CD14-positive monocyte (primary cell): ENCODE results near the gene RAB43. TPM values are rescaled to one million over a fixed set of nuclear protein-coding genes. Genes with fewer than 3 reads are reported as not detected.
A peak's percentile ranks its signal among the peaks of the same experiment; 100 is the strongest.

ENCODE experiments used
- DNase-seq, 3 donors: peaks; one replicate each; pipeline ENCODE4 v3.0.0-alpha.2; 2011 to 2022
- H2AFZ ChIP-seq: 2 replicates; pipeline ENCODE4 v1.6.0; 2012; ENCODE audit warnings: mild to moderate bottlenecking, low read depth, low read length, inconsistent platforms; ENCODE audit not compliant: insufficient read depth, poor library complexity, severe bottlenecking
- H3K27ac ChIP-seq, 2 donors: 1 replicate in 1 of 2; 2 replicates in 1 of 2; pipeline ENCODE4 v1.5.1; 2012 to 2013; ENCODE audit warnings: low read length in 2 of 2, control low read depth in 1 of 2, inconsistent platforms in 1 of 2, low read depth in 1 of 2, mild to moderate bottlenecking in 1 of 2
- H3K27me3 ChIP-seq, 2 donors: one replicate each; pipeline versions ENCODE4 v1.6.0 to v1.6.1; 2011 to 2013; ENCODE audit warnings: low read length in 2 of 2; ENCODE audit not compliant: control insufficient read depth in 2 of 2, insufficient read depth in 2 of 2
- H3K36me3 ChIP-seq, 2 donors: replicated peaks in 1 of 2; 1 replicate in 1 of 2; 2 replicates in 1 of 2; pipeline versions ENCODE4 v1.5.1 to v1.6.1; 2012 to 2013; ENCODE audit warnings: low read length in 2 of 2, control low read depth in 1 of 2, inconsistent platforms in 1 of 2, mild to moderate bottlenecking in 1 of 2; ENCODE audit not compliant: insufficient read depth in 2 of 2, control insufficient read depth in 1 of 2
- H3K4me1 ChIP-seq, 2 donors: 1 replicate in 1 of 2; 2 replicates in 1 of 2; pipeline versions ENCODE4 v1.5.1 to v1.6.1; 2012 to 2013; ENCODE audit warnings: low read length in 2 of 2, control low read depth in 1 of 2, inconsistent platforms in 1 of 2, mild to moderate bottlenecking in 1 of 2, moderate library complexity in 1 of 2; ENCODE audit not compliant: insufficient read depth in 2 of 2, control insufficient read depth in 1 of 2
- H3K4me2 ChIP-seq: replicated peaks from 2 replicates; pipeline ENCODE3; 2012; ENCODE audit warnings: low read length, moderate library complexity, mild to moderate bottlenecking; ENCODE audit not compliant: poor library complexity, severe bottlenecking; ENCODE audit errors: extremely low read depth
- H3K4me3 ChIP-seq, 3 experiments: fragments of 200-600 bp in 1 of 3; sonication (generic) in 1 of 3; replicated peaks in 1 of 3; 1 replicate in 2 of 3; 2 replicates in 1 of 3; pipeline ENCODE4 v1.5.1; 2011 to 2013; ENCODE audit warnings: low read length in 3 of 3, mild to moderate bottlenecking in 3 of 3, control low read depth in 2 of 3, low read depth in 2 of 3, inconsistent platforms in 1 of 3, moderate library complexity in 1 of 3
- H3K79me2 ChIP-seq: 2 replicates; pipeline ENCODE4 v1.6.0; 2012; ENCODE audit warnings: mild to moderate bottlenecking, control low read depth, inconsistent platforms, low read length, moderate library complexity; ENCODE audit not compliant: insufficient read depth
- H3K9ac ChIP-seq: 2 replicates; pipeline ENCODE4 v1.6.0; 2017; ENCODE audit warnings: low read length, mild to moderate bottlenecking; ENCODE audit not compliant: insufficient read depth, poor library complexity, severe bottlenecking
- H3K9me3 ChIP-seq, 2 donors: replicated peaks in 1 of 2; 1 replicate in 1 of 2; 2 replicates in 1 of 2; pipeline versions ENCODE4 v1.5.1 to v1.6.1; 2012 to 2013; ENCODE audit warnings: low read length in 2 of 2, control low read depth in 1 of 2; ENCODE audit not compliant: control insufficient read depth in 1 of 2, insufficient read depth in 1 of 2
- H4K20me1 ChIP-seq: 2 replicates; pipeline ENCODE4 v1.6.0; 2012; ENCODE audit warnings: mild to moderate bottlenecking, low read length, control low read depth, moderate library complexity; ENCODE audit not compliant: insufficient read depth
- H3K27ac Mint-ChIP-seq, 7 donors: one replicate each; pipeline ENCODE4 v1.8.0; 2020; ENCODE audit warnings: mild to moderate bottlenecking in 7 of 7, mixed read lengths in 7 of 7, moderate library complexity in 6 of 7, inconsistent platforms in 2 of 7
- H3K27me3 Mint-ChIP-seq, 3 donors: one replicate each; pipeline ENCODE4 v1.8.0; 2021 to 2022; ENCODE audit warnings: low read depth in 3 of 3, mild to moderate bottlenecking in 3 of 3, mixed read lengths in 3 of 3, moderate library complexity in 3 of 3, inconsistent platforms in 1 of 3
- H3K36me3 Mint-ChIP-seq, 2 donors: one replicate each; pipeline ENCODE4 v1.8.0; 2020; ENCODE audit warnings: mixed read lengths in 2 of 2, inconsistent platforms in 1 of 2, mild to moderate bottlenecking in 1 of 2
- H3K4me1 Mint-ChIP-seq: one replicate; pipeline ENCODE4 v1.8.0; 2020; ENCODE audit warnings: mild to moderate bottlenecking, mixed read lengths
- H3K4me3 Mint-ChIP-seq, 2 donors: one replicate each; pipeline ENCODE4 v1.8.0; 2020; ENCODE audit warnings: mild to moderate bottlenecking in 2 of 2, mixed read lengths in 2 of 2, moderate library complexity in 1 of 2
- H3K9me3 Mint-ChIP-seq, 7 donors: one replicate each; pipeline ENCODE4 v1.8.0; 2020 to 2022; ENCODE audit warnings: mixed read lengths in 7 of 7, mild to moderate bottlenecking in 6 of 7, moderate library complexity in 6 of 7, inconsistent platforms in 2 of 7
- CTCF ChIP-seq: fragments of 200-600 bp; IDR thresholded peaks from one replicate; pipeline ENCODE4 v1.8.0; 2022; ENCODE audit warnings: antibody characterized with exemption, mild to moderate bottlenecking
- WGBS: methylation state at CpG from one replicate; pipeline ENCODE4 v1.1.5; 2013; ENCODE audit warnings: missing lambda C conversion rate; ENCODE audit not compliant: insufficient coverage; 5-methylcytosine and 5-hydroxymethylcytosine counted together
- intact Hi-C, 2 donors: fragments of 100-400 bp; cut with micrococcal nuclease; formaldehyde crosslinking; loops; one replicate each; pipeline versions ENCODE4 v1.15.0 to v1.15.1; 2023
- polyA plus RNA-seq, 3 donors: library from polyadenylated mRNA; depleted of rRNA in 1 of 3; unstranded in 2 of 3; stranded (reverse) in 1 of 3; fragments of 300-500 nt in 2 of 3; fragments of >200 nt in 1 of 3; fragmentation: Illumina TruSeq in 2 of 3; gene quantifications; 1 replicate in 2 of 3; 2 replicates in 1 of 3; pipeline ENCODE4 v1.2.3, GENCODE V29; 2012 to 2021

The RAB43 gene
- polyA plus RNA-seq, 3 donors: 7.1 to 15.5 (median 8.5) TPM

GRCh38 chr3:129056451-129057173, 65.0 kb downstream of the RAB43 start:
- H3K9me3 Mint-ChIP-seq: no peaks in the 10 kb centered on the region
- H3K27ac Mint-ChIP-seq: peak overlapping the region in 1 of 7 donors; percentile 32
- H3K9ac ChIP-seq: no peak overlapping the region

GRCh38 chr3:129054605-129055104, 66.9 kb downstream of the RAB43 start:
- WGBS: 100% methylated on average over 1 of the region's 3 CpGs

More at GRCh38 chr3:129056451-129057173, 65.0 kb downstream of the RAB43 start:
- intact Hi-C loops: no loop called here
- Mint-ChIP-seq H3K27me3 (peaks cover 2 to 8% (median 6%) of the 10 kb centered on the region in 3 donors), H3K36me3 (no peaks in the 10 kb centered on the region), H3K4me1 (peaks cover 18% of the 10 kb centered on the region), H3K4me3 (no peak overlapping the region)
- Histone ChIP-seq H3K36me3 (no peaks in the 10 kb centered on the region), H3K27ac (no peak overlapping the region), H3K4me2 (no peak overlapping the region), H3K4me3 (no peak overlapping the region), H3K79me2 (no peaks in the 10 kb centered on the region), H4K20me1 (no peaks in the 10 kb centered on the region), H3K4me1 (peaks cover 10 to 13% of the 10 kb centered on the region in 2 donors), H2AFZ (peak overlapping the region; percentile 2), H3K9me3 (no peaks in the 10 kb centered on the region), H3K27me3 (no peaks in the 10 kb centered on the region)
- 69% methylated on average over 8 of the region's 9 CpGs for WGBS
- no peak for TF ChIP-seq CTCF
- no peak for DNase-seq

More at GRCh38 chr3:129054605-129055104, 66.9 kb downstream of the RAB43 start:
- Histone ChIP-seq H3K27me3 (no peaks in the 10 kb centered on the region), H3K79me2 (no peaks in the 10 kb centered on the region), H3K27ac (no peak overlapping the region), H4K20me1 (no peaks in the 10 kb centered on the region), H3K4me2 (no peak overlapping the region), H3K4me3 (no peak overlapping the region), H3K9me3 (no peaks in the 10 kb centered on the region), H3K36me3 (no peaks in the 10 kb centered on the region), H3K4me1 (peaks cover 4 to 5% of the 10 kb centered on the region in 2 donors), H3K9ac (no peak overlapping the region), H2AFZ (no peak overlapping the region)
- no peak overlapping the region for H3K27ac Mint-ChIP-seq
- H3K36me3 Mint-ChIP-seq: no peaks in the 10 kb centered on the region
- H3K4me1 Mint-ChIP-seq: peaks cover 6% of the 10 kb centered on the region
- DNase-seq: no peak
- H3K27me3 Mint-ChIP-seq: peaks cover 3 to 5% (median 5%) of the 10 kb centered on the region in 3 donors
- H3K4me3 Mint-ChIP-seq: no peak overlapping the region
- no peak for TF ChIP-seq CTCF
- H3K9me3 Mint-ChIP-seq: no peaks in the 10 kb centered on the region
- intact Hi-C loops: no loop called here
